T-helper 22 cell (primary cell): ENCODE data around the gene HDGFL3.
"Not testable (repeated sequence)": the region's sequence is repeated elsewhere in the genome, so short reads cannot be mapped to it uniquely, and the experiment has no call there.

Source experiments
- DNase-seq: peaks from one replicate; pipeline ENCODE4 v3.0.0-alpha.2; 2020; ENCODE audit warnings: low read depth

The HDGFL3 gene

DNA sequence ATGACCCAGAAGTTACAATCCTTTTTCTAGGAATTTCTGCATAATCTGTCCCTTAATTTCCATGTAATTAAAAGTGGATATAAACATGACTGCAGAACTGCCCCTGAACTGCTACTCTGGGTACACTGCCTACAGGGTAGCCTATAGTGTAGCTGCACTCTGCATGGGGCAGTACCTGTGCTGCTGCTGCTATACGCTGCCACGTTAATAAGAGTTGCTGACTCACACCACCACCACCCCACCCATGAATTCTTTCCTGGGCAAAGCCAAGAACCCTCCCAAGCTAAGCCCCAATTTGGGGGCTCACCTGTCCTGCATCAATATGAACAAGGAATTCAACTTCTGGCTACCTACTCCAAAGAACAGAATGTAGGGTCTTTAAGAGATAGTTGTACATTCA is 13.9 kb downstream of the HDGFL3 start:
- no peak for DNase-seq

DNA sequence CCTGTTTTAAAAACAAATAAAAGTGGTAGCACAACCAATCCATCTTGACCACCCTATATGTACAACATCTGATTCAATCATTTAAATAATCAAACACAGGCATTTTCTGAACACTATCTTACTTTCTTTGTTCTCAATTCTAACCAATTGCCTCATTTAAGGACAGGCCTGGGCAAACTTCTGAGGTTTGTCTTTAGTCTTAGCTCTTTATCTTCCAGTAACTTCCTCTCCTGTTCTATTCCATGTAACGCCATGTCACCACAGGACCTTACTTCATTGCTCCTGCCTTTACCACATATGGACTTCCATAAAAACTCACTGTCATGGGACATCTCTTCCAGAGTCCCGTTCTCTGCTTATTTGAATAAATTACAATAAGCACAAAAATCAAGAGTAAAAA is 14.9 kb downstream of the HDGFL3 start:
- no peak for DNase-seq

DNA sequence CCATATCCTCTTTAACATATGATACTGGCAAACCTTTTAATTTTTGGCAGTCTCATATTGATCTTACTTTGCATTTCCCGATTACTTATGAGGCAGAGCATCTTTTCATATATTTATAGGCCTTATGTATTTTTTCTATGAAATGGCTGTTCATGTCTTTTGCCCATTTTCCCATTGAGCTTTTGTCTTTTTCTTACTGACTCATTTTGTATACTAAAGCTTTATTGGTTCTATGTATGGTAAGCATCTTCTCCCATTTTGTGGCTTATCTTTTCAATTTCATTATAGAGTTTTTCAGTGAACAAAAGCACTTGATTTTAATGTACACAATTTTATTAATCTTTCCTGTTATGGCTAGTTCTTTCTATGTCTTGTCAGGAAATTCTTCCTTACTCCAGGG is 17.2 kb downstream of the HDGFL3 start:
- no peak for DNase-seq

DNA sequence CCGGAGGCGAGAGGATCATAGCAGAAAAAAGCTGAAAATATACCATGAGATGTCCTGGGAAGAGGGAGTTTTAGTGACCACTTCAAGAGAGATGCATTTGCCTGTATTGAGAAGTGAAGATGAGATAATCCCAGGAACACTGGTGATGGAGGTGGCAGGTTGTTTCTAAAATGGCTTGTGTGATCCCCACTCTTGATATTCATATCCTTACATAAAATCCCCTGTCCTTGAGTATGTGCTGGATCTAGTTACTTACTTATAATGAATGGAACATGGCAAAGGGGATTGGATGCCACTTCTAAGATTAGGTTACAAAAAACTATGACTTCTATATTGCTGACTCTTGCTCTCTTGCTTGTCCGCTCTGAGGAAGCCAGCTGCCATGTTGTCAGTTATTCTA is 22.1 kb downstream of the HDGFL3 start:
- no peak for DNase-seq

DNA sequence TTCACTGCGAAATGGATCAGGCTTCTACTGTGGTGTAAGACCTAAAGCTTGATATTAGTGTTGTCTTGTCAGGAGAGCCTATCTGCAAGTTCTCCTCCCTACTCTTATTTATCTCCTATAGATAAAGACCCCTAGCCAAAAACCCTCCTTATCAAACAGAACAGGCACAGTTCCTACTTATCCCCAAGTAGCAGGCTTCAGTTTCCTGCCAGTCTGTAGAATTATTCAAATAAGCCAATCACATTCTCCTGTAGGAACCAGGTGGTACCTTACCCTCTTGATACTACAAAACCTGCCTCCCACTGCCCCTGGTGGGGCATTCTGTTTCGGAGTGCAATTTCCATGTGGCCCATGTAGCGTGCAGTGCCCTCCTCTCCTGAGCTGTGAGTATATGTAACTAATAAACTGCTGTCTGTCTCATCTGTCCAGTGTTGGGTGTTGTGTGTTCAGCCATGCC is 28.7 kb downstream of the HDGFL3 start:
- no peak for DNase-seq

DNA sequence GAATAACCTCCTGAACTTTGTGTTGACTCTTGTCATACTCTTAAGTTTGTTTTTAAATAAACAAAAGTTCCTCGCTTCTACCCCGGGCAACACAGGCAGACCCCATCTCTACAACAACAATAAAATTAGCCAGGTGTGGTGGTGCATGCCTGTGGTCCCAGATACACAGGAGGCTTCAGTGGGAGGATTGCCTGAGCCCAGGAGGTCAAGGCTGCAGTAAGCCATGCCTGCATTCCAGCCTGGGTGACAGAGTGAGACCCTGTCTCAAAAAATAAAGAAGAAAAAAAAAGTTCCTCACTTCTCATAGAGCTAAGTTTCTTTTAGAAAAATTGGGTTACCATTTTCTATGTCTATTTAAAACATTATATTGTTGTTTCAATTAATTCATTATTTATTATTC is 29.2 kb downstream of the HDGFL3 start:
- no peak for DNase-seq

DNA sequence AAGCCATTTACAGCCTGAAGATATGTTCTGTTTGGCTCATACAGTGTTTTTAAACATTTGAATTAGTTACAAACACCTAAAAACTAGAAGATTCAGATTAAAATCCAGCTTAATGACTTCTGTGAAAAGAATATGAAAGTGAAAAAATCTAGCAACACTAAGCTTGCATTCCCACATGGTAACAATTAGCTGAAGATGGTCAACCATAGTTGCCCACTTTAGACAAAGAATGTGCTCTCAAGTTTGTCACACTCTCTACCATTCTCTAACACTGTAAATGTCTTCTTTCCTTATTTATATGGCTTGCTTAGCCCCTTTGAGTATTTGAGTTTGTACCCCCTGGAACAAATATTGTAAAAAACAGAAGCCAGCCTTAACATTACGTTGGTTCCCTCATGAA is 32.7 kb downstream of the HDGFL3 start:
- no peak for DNase-seq

DNA sequence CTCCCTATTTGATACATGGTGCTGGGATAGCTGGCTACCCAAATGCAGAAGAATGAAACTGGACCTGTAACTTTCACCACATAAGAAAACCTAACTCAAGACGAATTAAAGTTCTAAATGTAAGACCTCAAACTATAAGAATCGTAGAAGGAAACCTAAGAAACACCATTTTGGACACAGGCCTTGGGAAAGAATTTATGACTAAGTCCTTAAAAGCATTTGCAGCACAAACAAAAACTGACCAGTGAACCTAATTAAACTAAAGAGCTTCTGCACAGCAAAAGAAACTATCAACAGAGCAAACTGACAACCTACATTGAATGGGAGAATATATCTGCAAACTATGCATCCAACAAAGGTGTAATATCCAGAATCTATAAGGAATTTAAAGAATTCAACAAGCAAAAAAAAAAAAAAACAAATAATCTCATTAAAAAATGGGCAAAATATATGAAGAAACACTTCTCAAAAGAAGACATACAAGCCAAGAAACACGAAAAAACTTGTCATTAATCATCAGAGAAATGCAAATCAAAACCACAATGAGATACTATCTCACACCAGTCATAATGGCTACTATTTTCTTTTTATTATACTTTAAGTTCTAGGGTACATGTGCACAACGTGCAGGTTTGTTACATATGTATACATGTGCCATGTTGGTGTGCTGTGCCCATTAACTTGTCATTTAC is 37.0 kb downstream of the HDGFL3 start:
- DNase-seq = no peak

DNA sequence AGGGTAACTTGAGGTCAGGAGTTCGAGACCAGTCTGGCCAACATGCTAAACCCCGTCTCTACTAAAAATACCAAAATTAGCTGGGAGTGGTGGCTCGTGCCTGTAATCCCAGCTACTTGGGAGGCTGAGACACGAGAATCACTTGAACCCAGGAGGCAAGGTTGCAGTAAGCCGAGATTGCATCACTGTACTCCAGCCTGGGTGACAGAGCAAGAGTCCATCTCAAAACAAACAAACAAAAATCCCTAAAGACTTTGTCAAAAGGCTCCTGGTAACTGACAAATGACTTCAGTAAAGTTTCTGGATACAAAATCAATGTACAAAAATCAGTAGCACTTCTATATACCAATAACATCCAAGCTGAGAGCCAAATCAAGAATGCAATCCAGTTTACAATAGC is 38.0 kb downstream of the HDGFL3 start:
- DNase-seq = not testable (repeated sequence)

DNA sequence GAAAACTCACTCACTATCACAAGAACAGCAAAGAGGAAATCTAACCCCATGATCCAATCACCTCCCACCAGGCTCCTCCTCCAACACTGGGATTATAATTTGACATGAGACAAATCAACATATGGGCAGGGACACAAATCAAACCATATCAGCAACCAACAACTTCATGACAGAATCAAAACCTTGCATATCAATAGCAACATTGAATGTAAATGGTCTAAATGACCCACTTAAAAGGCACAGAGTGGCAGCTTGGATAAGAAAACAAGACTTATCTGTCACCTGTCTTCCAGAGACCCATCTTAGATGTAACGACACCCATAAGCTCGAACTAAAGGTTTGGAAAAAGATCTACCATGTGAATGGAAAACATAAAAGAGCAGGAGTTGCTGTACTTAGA is 40.8 kb downstream of the HDGFL3 start:
- no peak for DNase-seq

DNA sequence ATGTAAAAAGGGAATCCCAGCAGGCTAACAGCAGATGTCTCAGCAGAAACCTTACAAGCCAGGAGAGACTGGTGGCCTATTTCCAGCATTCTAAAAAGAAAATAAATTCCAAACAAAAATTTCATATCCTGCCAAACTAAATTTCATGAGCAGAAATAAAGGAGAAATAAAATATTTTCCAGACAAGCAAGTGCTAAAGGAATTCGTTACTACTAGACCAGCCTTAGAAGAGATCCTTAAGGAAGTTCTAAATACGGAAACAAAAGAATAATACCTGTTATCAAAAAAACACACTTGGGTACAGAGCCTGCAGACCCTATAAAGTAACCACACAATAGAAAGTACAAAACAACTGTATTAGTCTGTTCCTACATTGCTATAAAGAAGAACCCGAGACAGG is 41.4 kb downstream of the HDGFL3 start:
- no peak for DNase-seq

DNA sequence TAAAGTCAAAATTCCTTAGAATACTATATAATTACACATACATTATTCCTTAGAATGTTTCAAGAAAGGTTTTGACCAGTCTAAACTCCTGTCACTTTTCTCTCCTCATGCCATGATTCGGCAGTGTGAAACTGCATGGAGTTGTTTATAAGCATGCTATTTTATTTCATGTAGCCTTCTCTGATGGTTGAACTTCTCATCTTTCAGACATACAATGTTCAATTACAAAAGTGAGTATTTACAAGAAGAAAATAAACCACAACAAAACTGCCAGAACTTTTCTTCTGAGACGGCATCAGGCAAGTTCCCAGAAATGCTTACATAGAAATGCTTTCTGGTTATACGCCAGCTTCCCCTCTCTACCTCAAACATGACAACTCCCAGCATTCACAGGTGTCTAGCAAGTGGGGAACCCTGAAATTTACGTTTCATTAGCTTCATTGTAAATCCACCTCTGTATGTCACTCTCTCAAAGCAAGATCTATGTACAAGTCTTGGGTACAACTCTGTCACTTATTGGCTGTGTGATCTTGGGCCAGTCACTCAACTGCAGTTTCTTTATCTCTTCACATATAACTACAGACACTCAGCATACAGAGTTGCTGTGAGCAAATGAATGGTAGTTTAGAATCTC is 42.7 kb downstream of the HDGFL3 start:
- no peak for DNase-seq

DNA sequence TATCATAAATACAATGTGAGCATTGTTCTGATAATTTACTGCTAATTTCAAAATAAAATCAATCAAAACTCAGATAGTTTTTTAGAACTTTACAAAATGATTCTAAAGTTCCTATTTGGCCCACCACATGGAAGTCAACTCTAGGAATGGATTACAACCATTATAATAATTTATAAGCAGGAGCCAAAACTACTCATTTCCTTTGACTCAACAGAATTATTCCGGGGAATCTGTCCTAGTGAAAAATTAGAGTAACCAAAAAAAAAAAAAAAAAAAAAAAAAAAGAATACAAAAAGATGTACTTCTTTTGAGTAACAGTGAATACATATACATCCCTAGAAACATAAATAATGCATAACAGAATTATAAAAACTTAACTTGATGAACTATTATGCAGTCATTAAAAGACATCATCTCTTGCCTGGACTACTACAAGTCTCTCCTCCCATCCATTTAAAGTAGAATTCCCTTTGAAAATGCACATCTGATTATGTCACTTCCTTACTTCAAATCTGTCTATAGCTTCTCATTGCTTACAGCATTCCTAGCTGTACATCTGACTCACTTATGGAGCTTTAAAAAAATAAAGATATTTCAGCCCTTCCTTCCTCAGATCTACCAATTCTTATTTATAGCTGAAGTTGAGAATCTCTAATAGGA is 43.4 kb downstream of the HDGFL3 start:
- DNase-seq = no peak

DNA sequence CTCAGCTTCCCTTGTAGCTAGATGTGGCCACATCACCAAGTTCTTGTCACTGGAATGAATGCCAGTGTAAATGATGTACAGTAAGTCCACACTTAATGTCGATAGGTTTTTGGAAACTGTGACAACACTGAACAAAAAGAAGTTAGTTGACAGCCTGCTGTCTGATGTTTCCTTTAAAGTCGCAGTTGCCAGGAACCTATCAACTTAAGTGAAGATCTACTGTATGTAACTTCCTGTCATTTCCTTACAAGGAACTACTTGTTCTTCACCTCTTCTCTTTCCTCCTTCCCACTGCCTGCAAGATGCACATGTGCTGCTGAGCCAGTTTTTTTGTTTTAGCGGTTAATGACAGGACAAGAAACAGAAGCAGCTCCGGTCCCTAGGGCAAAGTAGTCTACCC is 44.6 kb downstream of the HDGFL3 start:
- DNase-seq = no peak

DNA sequence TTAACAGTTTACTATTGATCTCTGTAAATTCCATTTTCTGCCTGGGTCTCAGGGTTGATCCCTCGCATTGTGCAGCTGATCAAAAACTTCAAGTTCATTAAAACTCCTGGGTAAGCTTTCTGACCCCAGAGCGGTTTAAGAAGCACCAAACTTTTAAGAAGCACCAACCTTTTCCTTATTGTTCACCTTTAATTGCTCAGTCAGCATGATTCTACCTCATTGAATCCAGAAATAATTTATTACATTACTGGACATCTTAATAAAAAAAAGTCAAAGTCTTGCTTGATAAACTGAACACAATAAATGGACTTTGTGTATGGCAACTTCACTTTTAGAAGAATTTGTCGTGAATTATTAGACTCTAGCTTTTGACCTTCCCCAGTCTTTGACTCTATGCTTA is 46.9 kb downstream of the HDGFL3 start:
- no peak for DNase-seq

DNA sequence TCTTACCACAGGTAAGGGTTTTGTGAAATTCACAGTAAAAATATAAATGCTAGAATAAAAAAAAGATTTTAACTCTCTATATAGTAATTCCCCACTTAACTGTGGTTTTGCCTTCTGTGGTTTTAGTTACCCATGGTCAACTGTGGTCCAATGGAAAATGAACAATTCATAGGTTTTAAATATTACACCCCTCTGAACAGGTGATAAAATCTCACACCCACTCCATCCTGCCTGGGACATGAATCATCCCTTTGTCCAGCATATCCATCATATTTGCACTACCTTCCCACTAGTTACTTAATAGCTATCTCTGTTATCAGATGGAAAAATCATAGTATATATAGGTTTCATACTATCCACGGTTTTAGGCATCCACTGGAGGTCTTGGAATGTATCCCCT is 49.2 kb downstream of the HDGFL3 start:
- no peak for DNase-seq

DNA sequence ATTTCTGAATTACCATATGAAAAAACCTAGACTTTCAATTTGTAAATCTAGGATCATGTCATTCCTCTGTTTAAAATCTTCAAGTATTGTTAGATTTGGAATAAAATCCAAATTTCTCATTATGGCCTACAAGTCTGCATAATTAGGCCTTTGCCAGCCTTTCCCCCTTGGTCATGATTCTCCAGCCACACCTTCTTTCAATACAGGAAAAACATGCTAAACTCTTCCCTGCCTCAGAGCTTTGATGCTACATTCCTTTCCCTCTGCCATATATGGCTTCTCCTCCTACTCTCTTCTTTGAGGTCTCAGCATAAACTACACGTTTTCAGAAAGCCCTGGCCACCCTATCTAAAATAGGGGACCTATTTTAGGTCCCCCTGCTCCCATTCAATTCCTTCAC is 51.7 kb downstream of the HDGFL3 start:
- DNase-seq = no peak

DNA sequence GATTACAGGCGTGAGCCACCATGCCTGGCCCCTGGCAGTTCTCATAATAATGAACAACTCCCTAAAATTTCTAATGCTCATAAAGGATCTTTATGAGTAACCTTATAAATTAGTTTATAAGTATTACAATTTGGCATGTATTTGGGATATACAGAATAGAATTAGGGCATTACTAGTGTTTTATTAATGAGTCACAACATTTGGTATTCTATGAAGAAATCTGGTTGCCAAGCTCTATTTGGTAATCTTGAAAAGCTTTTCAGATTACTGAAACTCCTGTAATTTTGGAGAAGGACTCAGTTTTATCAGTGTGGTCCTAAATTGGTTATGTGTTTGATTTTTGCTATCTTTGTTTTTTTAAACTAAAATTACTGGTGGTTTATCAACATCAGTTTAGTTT is 54.3 kb downstream of the HDGFL3 start:
- no peak for DNase-seq

DNA sequence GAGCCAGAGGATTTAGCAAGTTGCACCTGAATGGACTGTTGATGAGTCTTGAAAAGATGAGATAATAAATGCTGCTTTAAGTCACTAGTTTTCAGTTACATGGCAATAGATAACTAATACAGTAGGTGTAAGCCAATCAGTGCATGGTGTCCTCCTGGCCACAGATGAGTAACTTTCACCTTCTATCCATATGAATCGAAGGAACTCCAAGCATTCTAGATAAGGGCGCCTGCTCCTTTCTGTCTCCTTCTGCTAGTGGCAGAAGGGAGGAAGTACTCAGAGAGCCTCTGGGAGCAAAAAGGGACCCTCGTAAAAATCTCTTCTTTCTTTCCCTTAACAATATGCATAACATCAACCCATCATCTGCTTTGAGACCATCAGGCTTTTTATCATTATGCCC is 62.9 kb downstream of the HDGFL3 start:
- DNase-seq = no peak

DNA sequence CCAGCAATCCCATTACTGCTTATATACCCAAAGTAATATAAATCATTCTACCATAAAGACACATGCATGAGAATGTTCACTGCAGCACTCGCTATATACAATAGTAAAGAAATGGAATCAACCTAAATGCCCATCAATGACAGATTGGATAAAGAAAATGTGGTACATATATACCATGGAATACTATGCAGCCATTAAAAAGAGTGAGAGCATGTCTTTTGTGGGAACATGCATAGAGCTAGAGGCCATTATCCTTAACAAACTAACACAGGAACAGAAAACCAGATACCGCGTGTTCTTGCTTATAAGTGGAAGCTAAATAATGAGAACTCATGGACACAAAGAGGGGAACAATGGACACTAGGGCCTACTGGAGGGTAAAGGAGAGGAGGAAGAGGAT is 65.5 kb downstream of the HDGFL3 start:
- DNase-seq = not testable (repeated sequence)

DNA sequence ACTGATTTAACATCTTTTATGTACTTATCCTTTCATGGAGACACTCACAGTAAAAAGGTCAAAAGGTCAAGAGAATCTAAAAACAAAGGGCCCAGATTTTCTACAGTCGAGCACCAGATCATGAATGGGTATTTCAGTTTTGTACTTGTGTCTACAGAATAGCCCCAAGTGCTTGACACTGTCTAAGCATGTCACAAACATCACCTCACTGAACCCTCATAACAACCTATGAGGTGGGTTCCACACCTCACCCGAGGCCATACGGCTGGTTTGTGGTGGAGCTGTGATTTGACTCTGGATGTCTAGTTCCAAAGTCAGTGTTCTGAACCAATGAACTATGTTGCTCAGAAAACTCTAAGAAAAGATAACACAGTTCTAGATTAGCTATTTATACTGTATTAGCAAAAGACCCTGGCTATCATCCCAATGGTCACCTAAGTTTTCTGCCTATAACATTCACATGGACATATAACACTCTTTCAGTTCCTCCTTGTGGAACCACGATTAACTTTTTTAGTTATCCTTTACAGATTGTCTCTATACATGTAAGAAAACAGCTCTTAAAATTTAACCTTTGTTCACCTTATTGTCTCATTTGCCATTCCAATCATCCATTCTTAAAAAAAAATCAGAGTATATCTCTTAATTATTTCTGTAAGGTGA is 74.6 kb downstream of the HDGFL3 start:
- DNase-seq = no peak

DNA sequence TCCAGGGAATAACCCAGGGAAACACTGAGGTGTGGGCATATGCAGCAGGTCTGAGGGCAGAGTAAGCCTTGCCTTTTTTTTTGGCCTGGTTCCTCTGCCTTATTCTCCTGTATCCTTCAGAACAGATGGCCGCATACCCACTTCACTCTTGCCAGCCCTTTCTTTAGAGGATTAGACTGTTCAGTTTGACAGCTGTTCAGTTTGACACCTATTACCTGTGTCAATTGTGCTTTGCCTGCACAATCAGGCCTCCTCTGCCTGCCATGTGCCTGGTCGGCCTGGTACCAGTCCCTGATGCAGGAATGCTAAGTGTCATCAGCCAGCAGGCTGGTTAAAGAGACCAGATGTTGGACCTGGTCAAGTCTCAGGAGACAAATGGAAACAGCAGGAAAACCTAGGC is 77.8 kb downstream of the HDGFL3 start:
- no peak for DNase-seq

DNA sequence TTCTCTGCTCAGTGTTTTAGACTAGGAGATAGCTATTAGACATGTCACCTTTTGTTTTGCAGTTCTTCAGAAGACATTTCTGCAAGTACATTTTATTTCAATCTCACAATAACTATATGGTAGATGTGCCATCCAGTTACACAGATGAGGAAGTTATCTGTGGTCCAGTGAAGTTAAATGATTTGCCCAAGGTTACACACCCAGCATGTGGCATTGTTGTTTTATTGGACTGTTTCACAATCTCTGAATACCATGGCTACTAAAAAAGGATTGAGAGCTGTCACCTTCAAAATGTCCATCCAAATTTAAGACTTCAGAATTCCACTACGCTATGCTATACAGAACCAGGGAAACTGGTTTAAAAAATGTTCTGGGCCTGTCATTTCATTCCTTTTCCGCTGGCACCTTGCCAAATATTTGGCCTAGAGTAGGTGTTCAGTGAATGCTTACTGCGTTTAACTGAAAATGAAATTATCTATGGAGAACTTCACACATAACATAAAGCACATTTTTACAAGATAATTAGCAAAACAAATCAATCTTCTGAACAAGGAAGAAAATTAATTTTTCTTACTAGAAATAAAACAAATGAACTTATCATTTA is 80.0 kb downstream of the HDGFL3 start:
- DNase-seq = no peak
